ENCODE measurements around the gene MTMR8.

MTMR8 gene

GRCh38 chrX:64229154-64229553 lies 166.1 kb downstream of the MTMR8 start:
- no peak overlapping the region for H3K4me3 ChIP-seq (replicated peaks; ENCODE audit: low read depth, low read length)
- no peaks in the 10 kb centered on the region for H3K27me3 ChIP-seq (replicated peaks; ENCODE audit: control insufficient read depth, insufficient read depth, low read length)
- no peak for TF ChIP-seq CTCF (IDR thresholded peaks at IDR 0.05; ENCODE audit: insufficient read depth, low read length, poor library complexity, severe bottlenecking)
- no peak for DNase-seq (ENCODE audit: extremely low read depth, insufficient read length)
- H3K36me3 ChIP-seq (ENCODE audit: control insufficient read depth, insufficient read depth, low read length): no peaks in the 10 kb centered on the region

All from GM06990 (cell line).